Natural killer cell (primary cell): ENCODE measurements around the gene RAX. TPM values are rescaled to one million over a fixed set of nuclear protein-coding genes. Genes with fewer than 3 reads are reported as not detected.

Source experiments
- ATAC-seq, 3 donors: fragments of 150-1000 bp in 2 of 3; fragments of 200-7000 bp in 1 of 3; cut with Tn5 transposase; 1 replicate in 1 of 3; 2 replicates in 2 of 3; pipeline ENCODE4 v1.10.0; 2021; ENCODE audit warnings: mild to moderate bottlenecking in 2 of 3, moderate library complexity in 2 of 3
- DNase-seq, 2 donors: peaks; one replicate each; pipeline versions ENCODE4 v3.0.0 to v3.0.0-alpha.2; 2013 to 2021; ENCODE audit warnings: mixed read lengths in 1 of 2
- H3K27ac ChIP-seq: one replicate; pipeline ENCODE4 v1.5.1; 2013; ENCODE audit warnings: mild to moderate bottlenecking, low read length
- H3K27me3 ChIP-seq: one replicate; pipeline ENCODE4 v1.6.1; 2013; ENCODE audit warnings: low read length; ENCODE audit not compliant: control insufficient read depth, insufficient read depth
- H3K36me3 ChIP-seq: one replicate; pipeline ENCODE4 v1.6.1; 2013; ENCODE audit warnings: low read length; ENCODE audit not compliant: control insufficient read depth, insufficient read depth
- H3K4me1 ChIP-seq: one replicate; pipeline ENCODE4 v1.6.1; 2013; ENCODE audit warnings: low read length; ENCODE audit not compliant: control insufficient read depth, insufficient read depth
- H3K4me3 ChIP-seq: one replicate; pipeline ENCODE4 v1.5.1; 2013; ENCODE audit warnings: low read length
- H3K9me3 ChIP-seq: one replicate; pipeline ENCODE4 v1.6.1; 2013; ENCODE audit warnings: low read length; ENCODE audit not compliant: control insufficient read depth, insufficient read depth
- H3K27ac Mint-ChIP-seq, 2 donors: one replicate each; pipeline ENCODE4 v1.8.0; 2022; ENCODE audit warnings: mild to moderate bottlenecking in 2 of 2, mixed read lengths in 2 of 2, moderate library complexity in 1 of 2
- H3K27me3 Mint-ChIP-seq, 2 donors: one replicate each; pipeline ENCODE4 v1.8.0; 2022; ENCODE audit warnings: low read depth in 2 of 2, mixed read lengths in 2 of 2
- H3K36me3 Mint-ChIP-seq: one replicate; pipeline ENCODE4 v1.8.0; 2022; ENCODE audit warnings: mixed read lengths
- H3K4me1 Mint-ChIP-seq, 2 donors: one replicate each; pipeline ENCODE4 v1.8.0; 2022; ENCODE audit warnings: mixed read lengths in 2 of 2
- H3K4me3 Mint-ChIP-seq: one replicate; pipeline ENCODE4 v1.8.0; 2022; ENCODE audit warnings: mild to moderate bottlenecking, moderate library complexity, mixed read lengths
- H3K9me3 Mint-ChIP-seq, 2 donors: one replicate each; pipeline ENCODE4 v1.8.0; 2022; ENCODE audit warnings: mixed read lengths in 2 of 2
- CTCF ChIP-seq: fragments of 200-600 bp; IDR thresholded peaks from one replicate; pipeline ENCODE4 v1.8.0; 2022; ENCODE audit warnings: antibody characterized with exemption
- WGBS: methylation state at CpG from one replicate; pipeline ENCODE4 v1.1.7; 2013; ENCODE audit warnings: missing lambda C conversion rate; ENCODE audit not compliant: insufficient coverage; 5-methylcytosine and 5-hydroxymethylcytosine counted together
- intact Hi-C: fragments of 100-400 bp; cut with micrococcal nuclease; formaldehyde crosslinking; loops from one replicate; pipeline ENCODE4 v1.14.2; 2022
- total RNA-seq, 4 donors: library from RNA; stranded (reverse); fragments of 120-200 nt in 1 of 4; gene quantifications; one replicate each; pipeline versions ENCODE4 v1.2.3 to v1.2.4, GENCODE V29; 2013 to 2022

RAX gene
- total RNA-seq, 3 donors from 2014 or later (not counting 1 experiment from before 2014, with no cell fraction given) = not detected

GRCh38 chr18:59265974-59266369, 7.3 kb downstream of the RAX start:
- Mint-ChIP-seq H3K4me1 (peaks cover 6 to 12% of the 10 kb centered on the region in 2 donors), H3K4me3 (peak overlapping the region; percentile 49), H3K9me3 (no peaks in the 10 kb centered on the region), H3K27me3 (peaks cover 53 to 66% of the 10 kb centered on the region in 2 donors), H3K36me3 (no peaks in the 10 kb centered on the region), H3K27ac (no peak overlapping the region)
- H3K9me3 ChIP-seq = no peaks in the 10 kb centered on the region
- intact Hi-C loops = no loop called here
- H3K36me3 ChIP-seq = no peaks in the 10 kb centered on the region
- H3K27me3 ChIP-seq = peaks cover 59% of the 10 kb centered on the region
- ATAC-seq = no peak
- WGBS = 14% methylated on average over 12 of the region's 12 CpGs
- no peak for TF ChIP-seq CTCF
- peaks cover 15% of the 10 kb centered on the region for H3K4me1 ChIP-seq
- no peak overlapping the region for H3K27ac ChIP-seq
- no peak overlapping the region for H3K4me3 ChIP-seq
- DNase-seq = no peak

GRCh38 chr18:59265246-59265973, 7.8 kb downstream of the RAX start:
- no peaks in the 10 kb centered on the region for H3K36me3 Mint-ChIP-seq
- WGBS = 5% methylated on average over 38 of the region's 38 CpGs
- no peak for TF ChIP-seq CTCF
- H3K27ac ChIP-seq = no peak overlapping the region
- ATAC-seq = no peak
- H3K9me3 Mint-ChIP-seq = no peaks in the 10 kb centered on the region
- H3K27me3 ChIP-seq = peaks cover 55% of the 10 kb centered on the region
- DNase-seq = no peak
- intact Hi-C loops = no loop called here
- H3K4me1 Mint-ChIP-seq = peaks cover 6 to 12% of the 10 kb centered on the region in 2 donors
- no peak overlapping the region for H3K4me3 ChIP-seq
- H3K27me3 Mint-ChIP-seq = peaks cover 50 to 61% of the 10 kb centered on the region in 2 donors
- H3K4me3 Mint-ChIP-seq = peak overlapping the region; percentile 49
- H3K27ac Mint-ChIP-seq = no peak overlapping the region
- H3K9me3 ChIP-seq = no peaks in the 10 kb centered on the region
- no peaks in the 10 kb centered on the region for H3K36me3 ChIP-seq
- peaks cover 15% of the 10 kb centered on the region for H3K4me1 ChIP-seq

GRCh38 chr18:59264651-59265245, 8.5 kb downstream of the RAX start:
- TF ChIP-seq CTCF = no peak
- no peaks in the 10 kb centered on the region for H3K9me3 ChIP-seq
- no peaks in the 10 kb centered on the region for H3K36me3 ChIP-seq
- ATAC-seq = peak in 1 of 3 donors; percentile 21
- Mint-ChIP-seq H3K4me3 (peak overlapping the region; percentile 17), H3K27ac (no peak overlapping the region), H3K4me1 (peaks cover 4 to 11% of the 10 kb centered on the region in 2 donors), H3K36me3 (no peaks in the 10 kb centered on the region), H3K27me3 (peaks cover 46 to 57% of the 10 kb centered on the region in 2 donors), H3K9me3 (no peaks in the 10 kb centered on the region)
- H3K27ac ChIP-seq = no peak overlapping the region
- 15% methylated on average over 41 of the region's 41 CpGs for WGBS
- intact Hi-C loops = no loop called here
- H3K4me3 ChIP-seq = no peak overlapping the region
- peaks cover 48% of the 10 kb centered on the region for H3K27me3 ChIP-seq
- no peak for DNase-seq
- H3K4me1 ChIP-seq = peaks cover 15% of the 10 kb centered on the region
